HG03064 (cell line): ENCODE measurements around the gene KCNK1.
"Not testable (repeated sequence)": the region's sequence is repeated elsewhere in the genome, so short reads cannot be mapped to it uniquely, and the experiment has no call there.

Experiments
- ATAC-seq: cut with Tn5 transposase; IDR thresholded peaks from one replicate; pipeline ENCODE4 v1.9.1; 2021; ENCODE audit warnings: low read depth; ENCODE audit not compliant: unreplicated experiment

Gene KCNK1

DNA sequence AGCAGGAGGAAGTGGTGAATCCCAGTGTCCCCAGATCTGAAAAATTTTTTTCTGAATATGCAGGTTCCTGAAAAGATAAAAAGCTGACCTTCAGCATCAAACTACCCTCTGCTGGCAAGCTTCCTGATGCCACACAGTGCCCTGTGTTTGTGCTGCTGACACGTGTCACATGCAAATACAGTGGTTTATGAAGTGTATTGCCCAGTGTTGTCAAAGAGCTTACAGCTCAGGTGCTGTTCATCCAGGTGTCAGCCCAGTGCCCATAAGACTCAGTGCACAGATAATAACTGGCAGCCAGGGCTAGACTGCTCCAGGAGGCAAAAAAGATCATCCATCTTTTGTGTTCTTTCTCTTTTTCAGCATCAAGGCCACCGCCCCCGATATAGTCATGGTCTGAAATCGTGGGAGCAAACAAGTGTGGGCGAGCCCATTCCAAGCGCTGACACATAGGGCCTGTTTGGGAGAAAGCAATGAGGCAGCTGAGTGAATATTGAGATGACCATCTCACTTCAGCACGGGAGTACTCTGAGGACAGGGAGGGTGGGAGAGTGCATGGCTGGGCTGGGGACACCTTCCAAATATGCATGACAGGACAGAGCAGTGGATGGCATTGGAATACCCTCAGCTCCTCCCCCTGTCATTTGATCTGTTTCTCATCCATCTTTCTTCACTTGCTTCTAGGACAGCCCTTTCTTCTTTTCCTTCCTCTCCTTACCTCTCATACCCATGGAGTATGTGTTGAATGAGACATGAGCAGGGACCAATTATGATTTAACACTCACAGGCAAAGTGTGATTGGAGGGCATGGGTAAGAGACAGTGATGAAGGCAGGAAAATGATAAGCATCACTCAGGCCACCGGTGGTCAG, 6.4 kb upstream of the KCNK1 start:
- ATAC-seq, result no peak

DNA sequence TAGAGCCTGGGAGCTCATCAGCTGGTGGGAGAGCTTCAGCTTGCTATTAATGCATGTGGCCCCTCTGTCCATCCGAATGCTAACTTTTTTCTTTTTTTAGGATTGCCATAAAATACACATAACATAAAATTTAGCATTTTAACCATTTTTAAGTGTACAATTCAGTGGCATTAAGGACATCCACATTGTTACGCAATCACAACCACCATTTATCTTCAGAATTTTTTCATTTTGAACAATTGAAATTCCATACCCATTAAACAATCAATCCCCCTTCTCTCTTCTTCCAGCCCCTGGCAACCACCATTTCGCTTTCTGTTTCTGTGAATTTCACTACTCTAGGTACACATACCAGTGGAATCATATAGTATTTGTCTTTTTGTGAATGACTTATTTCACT, 4.9 kb upstream of the KCNK1 start:
- no peak for ATAC-seq

DNA sequence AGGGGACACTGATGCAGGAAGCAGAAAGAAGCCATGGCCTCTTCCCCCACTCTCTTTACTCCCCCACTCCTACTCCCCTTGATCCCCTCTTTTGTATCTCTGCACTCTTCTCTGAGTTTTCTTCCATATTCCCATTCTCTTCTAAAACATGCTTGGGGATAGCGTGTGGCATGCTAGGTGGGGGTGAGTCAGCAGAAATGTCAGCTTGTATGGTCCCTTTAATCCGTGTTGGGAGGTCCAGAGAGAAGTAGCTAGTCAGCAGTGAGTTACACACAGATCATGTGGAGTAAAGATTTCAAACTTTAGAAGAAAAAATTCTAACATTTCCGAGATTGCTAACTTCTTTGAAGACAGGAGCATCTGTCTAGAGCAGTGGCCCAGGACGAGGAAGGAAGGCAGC, 4.0 kb upstream of the KCNK1 start:
- ATAC-seq, result no peak

DNA sequence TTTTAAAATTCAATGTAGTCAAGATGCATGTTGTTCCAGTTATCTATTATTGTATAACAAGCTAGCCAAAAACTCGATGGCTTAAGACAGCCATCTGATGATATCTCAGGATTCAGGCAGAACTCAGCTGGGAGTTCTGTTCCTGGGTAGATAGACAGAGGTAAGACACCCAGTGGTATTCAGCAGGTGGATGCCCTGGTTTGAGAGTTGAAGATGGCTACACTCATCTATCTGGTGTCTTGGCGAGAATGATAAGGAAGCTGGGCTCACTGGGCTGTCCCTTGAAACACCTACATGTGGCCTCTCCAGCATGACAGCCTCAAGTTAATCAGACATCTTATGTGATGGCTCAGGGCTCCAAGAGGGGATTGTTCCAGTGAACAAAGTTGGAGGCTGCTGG, 3.3 kb upstream of the KCNK1 start:
- ATAC-seq, result no peak

- not testable (repeated sequence) for ATAC-seq
These were observed 2.5 kb upstream of the KCNK1 start for GRCh38 chr1:233611363-233611762.

- ATAC-seq, result no peak
These were observed 352 bp downstream of the KCNK1 start for GRCh38 chr1:233614173-233614742.

- ATAC-seq, result no peak
These were observed 1.0 kb downstream of the KCNK1 start for GRCh38 chr1:233614743-233615521.

- no peak for ATAC-seq
These were observed 1.7 kb downstream of the KCNK1 start for GRCh38 chr1:233615571-233615970.

GRCh38 chr1:233617025-233617424, 3.1 kb downstream of the KCNK1 start:
- no peak for ATAC-seq

DNA sequence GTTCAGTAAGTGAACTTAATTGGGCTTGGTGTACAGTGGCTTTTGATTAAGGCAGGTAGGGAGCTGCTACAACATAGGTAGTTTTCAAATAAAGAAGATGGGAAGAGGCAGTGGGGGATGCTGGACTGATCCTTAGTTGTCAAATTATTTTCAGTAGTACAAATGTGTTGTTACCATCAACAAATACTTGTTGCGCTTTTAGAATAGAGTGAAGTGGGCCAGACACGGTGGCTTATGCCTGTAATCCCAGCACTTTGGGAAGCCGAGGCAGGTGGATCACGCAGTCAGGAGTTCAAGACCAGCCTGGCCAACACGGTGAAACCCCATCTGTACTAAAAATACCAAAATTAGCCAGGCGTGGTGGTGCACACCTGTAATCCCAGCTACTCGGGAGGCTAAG, 5.5 kb downstream of the KCNK1 start:
- ATAC-seq, result not testable (repeated sequence)

DNA sequence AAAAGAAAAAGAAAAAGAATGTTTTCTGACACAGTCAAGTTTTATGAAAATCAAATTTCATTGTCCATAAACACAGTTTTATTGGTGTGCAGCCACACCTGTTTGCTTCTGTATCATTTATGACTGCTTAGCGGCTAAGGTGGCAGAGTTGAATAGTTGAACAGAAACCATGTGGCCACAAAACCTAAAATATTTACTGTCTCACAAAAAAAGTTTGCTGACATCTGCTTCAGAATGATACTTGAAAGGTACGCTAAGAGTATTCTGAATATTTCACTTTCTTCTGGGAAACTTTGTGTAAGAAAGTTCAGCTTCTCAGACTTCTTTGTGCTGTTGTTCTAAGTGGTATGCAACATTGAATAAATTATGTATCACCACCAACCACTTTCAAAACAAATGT, 6.2 kb downstream of the KCNK1 start:
- no peak for ATAC-seq

GRCh38 chr1:233621923-233622322, 8.0 kb downstream of the KCNK1 start:
- no peak for ATAC-seq

DNA sequence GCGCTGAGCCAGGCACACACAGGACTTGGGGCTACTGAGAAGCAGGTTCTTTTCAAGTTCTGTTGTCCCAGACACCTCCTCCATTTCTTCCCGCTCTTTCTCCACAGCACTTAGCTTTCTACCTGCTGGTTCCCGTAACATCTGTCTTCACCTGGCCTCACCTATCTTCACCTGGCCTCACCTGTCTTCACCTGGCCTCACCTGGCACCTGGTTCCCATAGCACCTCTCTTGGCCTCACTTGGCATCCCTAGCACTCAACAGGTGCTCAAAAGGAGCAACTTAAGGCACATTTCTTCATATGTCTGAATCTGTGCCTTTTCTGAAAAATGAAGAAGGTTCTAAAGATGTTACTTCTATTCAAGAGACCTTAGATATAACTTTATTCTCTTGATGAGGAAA, 10.4 kb downstream of the KCNK1 start:
- ATAC-seq, result no peak

GRCh38 chr1:233625087-233625486, 11.2 kb downstream of the KCNK1 start:
- no peak for ATAC-seq

GRCh38 chr1:233625510-233625981, 11.6 kb downstream of the KCNK1 start:
- ATAC-seq, result no peak

GRCh38 chr1:233627376-233627775, 13.5 kb downstream of the KCNK1 start:
- ATAC-seq, result no peak

GRCh38 chr1:233627823-233628222, 13.9 kb downstream of the KCNK1 start:
- ATAC-seq, result no peak

GRCh38 chr1:233629305-233629935, 15.5 kb downstream of the KCNK1 start:
- ATAC-seq, result no peak

DNA sequence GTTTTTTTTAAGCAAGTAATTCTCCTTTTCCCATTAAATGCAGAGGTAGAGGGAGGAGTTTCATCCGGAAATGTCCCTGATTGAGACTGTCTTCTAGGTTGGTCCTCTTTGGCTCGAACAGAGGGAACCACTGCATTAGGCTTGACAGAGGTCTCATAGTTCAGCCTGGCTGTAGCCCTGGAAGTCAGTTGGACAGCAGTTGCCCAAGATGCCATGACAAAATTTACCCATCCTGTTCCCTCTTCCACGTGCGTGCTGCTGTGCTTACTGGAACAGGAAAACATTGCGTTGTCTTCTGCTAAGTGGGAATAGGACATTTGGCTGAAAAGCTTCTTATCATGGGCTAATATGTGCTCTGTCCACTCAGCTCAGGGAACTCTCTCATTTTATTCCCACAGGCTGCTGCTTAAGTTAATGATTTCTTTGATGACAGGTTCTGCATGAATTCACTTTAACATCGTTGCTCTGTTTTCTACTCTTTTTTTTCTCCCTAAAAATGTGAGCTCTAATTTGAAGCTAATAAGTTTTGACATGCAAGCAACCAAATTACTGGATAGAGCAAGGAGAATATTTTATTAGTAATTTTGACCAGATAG, 18.0 kb downstream of the KCNK1 start:
- ATAC-seq, result no peak

DNA sequence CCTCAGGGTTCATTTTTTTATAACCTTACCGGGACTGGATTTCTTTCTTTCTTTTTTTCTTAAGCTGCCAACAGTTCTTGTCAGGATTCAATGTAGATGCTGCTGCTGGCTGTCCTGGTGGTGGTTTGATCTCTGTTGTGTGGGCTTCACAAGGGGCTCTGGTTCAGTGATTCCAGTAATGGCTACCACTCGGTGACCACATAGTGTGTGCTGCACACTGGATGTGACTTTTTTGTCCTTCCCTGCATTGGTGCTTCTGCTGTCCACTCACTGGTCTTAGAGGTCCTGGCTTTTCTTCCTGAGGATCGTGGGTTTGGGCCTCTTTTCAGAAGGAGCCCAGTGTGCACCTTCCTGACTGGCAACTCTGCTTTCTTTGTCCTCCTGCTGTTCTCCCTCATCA, 18.5 kb downstream of the KCNK1 start:
- no peak for ATAC-seq
